HG02571 (cell line): Measurements from ENCODE around the gene BEST4.
"Not testable (repeated sequence)": the region's sequence is repeated elsewhere in the genome, so short reads cannot be mapped to it uniquely, and the experiment has no call there.

ENCODE experiments used
- ATAC-seq: cut with Tn5 transposase; IDR thresholded peaks from one replicate; pipeline ENCODE4 v1.9.1; 2021; ENCODE audit warnings: mild to moderate bottlenecking, moderate library complexity; ENCODE audit not compliant: unreplicated experiment

The BEST4 gene

GRCh38 chr1:44788120-44788860, at the start of gene BEST4:
TSS of gene BEST4 (minus strand) at chr1:44788170. CDS start at chr1:44787705, 465 bp downstream.
- no peak for ATAC-seq

GRCh38 chr1:44835738-44836675, 48.0 kb upstream of the BEST4 start:
- ATAC-seq = no peak

- no peak for ATAC-seq
These were observed 46.4 kb upstream of the BEST4 start for GRCh38 chr1:44834328-44834727.

- ATAC-seq = no peak
These were observed 44.2 kb upstream of the BEST4 start for GRCh38 chr1:44832056-44832705.

GRCh38 chr1:44831516-44831915, 43.5 kb upstream of the BEST4 start:
- no peak for ATAC-seq

GRCh38 chr1:44830900-44831304, 42.9 kb upstream of the BEST4 start:
- ATAC-seq = no peak

- no peak for ATAC-seq
These were observed 41.8 kb upstream of the BEST4 start for GRCh38 chr1:44829506-44830384.

- ATAC-seq = no peak
These were observed 41.0 kb upstream of the BEST4 start for GRCh38 chr1:44828841-44829440.

- ATAC-seq = no peak
These were observed 40.2 kb upstream of the BEST4 start for GRCh38 chr1:44828003-44828651.

GRCh38 chr1:44827197-44828002, 39.4 kb upstream of the BEST4 start:
- ATAC-seq = no peak

GRCh38 chr1:44826375-44827196, 38.6 kb upstream of the BEST4 start:
- no peak for ATAC-seq

GRCh38 chr1:44824392-44824791, 36.4 kb upstream of the BEST4 start:
- not testable (repeated sequence) for ATAC-seq

- no peak for ATAC-seq
These were observed 35.0 kb upstream of the BEST4 start for GRCh38 chr1:44822981-44823451.

- no peak for ATAC-seq
These were observed 34.2 kb upstream of the BEST4 start for GRCh38 chr1:44822131-44822701.

GRCh38 chr1:44821240-44821715, 33.3 kb upstream of the BEST4 start:
- no peak for ATAC-seq

- no peak for ATAC-seq
These were observed 32.6 kb upstream of the BEST4 start for GRCh38 chr1:44820328-44821239.
